Activated CD8-positive, alpha-beta memory T cell treated with anti-CD3 and anti-CD28 coated beads for 36 hours (primary cell): ENCODE measurements around the gene PRR35. TPM values are rescaled to one million over a fixed set of nuclear protein-coding genes. Genes with fewer than 3 reads are reported as not detected.

Experiments
- CTCF ChIA-PET: fragments of 350-600 bp; sonication (Branson Sonifier 250); formaldehyde crosslinking; loops from one replicate; lab custom pipeline; 2021; ENCODE audit warnings: antibody characterized with exemption; lab: Charles Lee
- POLR2A ChIA-PET: fragments of 350-600 bp; sonication (Branson Sonifier 250); formaldehyde crosslinking; loops from one replicate; lab custom pipeline; 2021; ENCODE audit warnings: antibody characterized with exemption; lab: Charles Lee
- total RNA-seq, 2 experiments: library from RNA; stranded (reverse); gene quantifications; one replicate each; pipeline ENCODE4 v1.2.3, GENCODE V29; 2021

The PRR35 gene
- total RNA-seq = not detected

- ChIA-PET POLR2A (no interaction called here), CTCF (no interaction called here)
Measured at GRCh38 chr16:560204-560700, at the start of gene PRR35. Gene PRR35 (plus strand): TSS chr16:560394. CDS start chr16:563295, 2,901 bp downstream.

- CTCF ChIA-PET = interaction anchor here (1.1 kb wide), 1 partner anchor 35 kb away, joined by 7 read pairs; no protein-coding TSS in a partner anchor
- POLR2A ChIA-PET = no interaction called here
Measured at GRCh38 chr16:512802-513201, 47.4 kb upstream of the PRR35 start.

- POLR2A ChIA-PET = no interaction called here
- CTCF ChIA-PET = no interaction called here
Measured at GRCh38 chr16:513950-514349, 46.2 kb upstream of the PRR35 start.

GRCh38 chr16:515175-515938 lies 44.8 kb upstream of the PRR35 start:
- ChIA-PET CTCF (no interaction called here), POLR2A (no interaction called here)

- POLR2A ChIA-PET = no interaction called here
- CTCF ChIA-PET = no interaction called here
Measured at GRCh38 chr16:515939-516226, 44.3 kb upstream of the PRR35 start.

GRCh38 chr16:516301-516700 lies 43.9 kb upstream of the PRR35 start:
- ChIA-PET CTCF (no interaction called here), POLR2A (no interaction called here)

GRCh38 chr16:518858-519257 lies 41.3 kb upstream of the PRR35 start:
- CTCF ChIA-PET = interaction anchor here (0.9 kb wide), 1 partner anchor 64 kb away, joined by 3 read pairs; no protein-coding TSS in a partner anchor

GRCh38 chr16:519425-519824 lies 40.8 kb upstream of the PRR35 start:
- ChIA-PET POLR2A (no interaction called here), CTCF (interaction anchor here (0.9 kb wide), 1 partner anchor 64 kb away, joined by 3 read pairs; no protein-coding TSS in a partner anchor)

More at GRCh38 chr16:518858-519257, 41.3 kb upstream of the PRR35 start:
- POLR2A ChIA-PET = no interaction called here

GRCh38 chr16:519841-520687 lies 40.1 kb upstream of the PRR35 start:
- POLR2A ChIA-PET = no interaction called here

GRCh38 chr16:520847-521246 lies 39.3 kb upstream of the PRR35 start:
- ChIA-PET POLR2A (no interaction called here), CTCF (no interaction called here)

More at GRCh38 chr16:519841-520687, 40.1 kb upstream of the PRR35 start:
- CTCF ChIA-PET = interaction anchor here (0.9 kb wide), 1 partner anchor 65 kb away, joined by 3 read pairs; no protein-coding TSS in a partner anchor

GRCh38 chr16:521381-522210 lies 38.6 kb upstream of the PRR35 start:
- ChIA-PET POLR2A (no interaction called here), CTCF (no interaction called here)

- CTCF ChIA-PET = no interaction called here
Measured at GRCh38 chr16:522320-523096, 37.7 kb upstream of the PRR35 start.

GRCh38 chr16:523097-523741 lies 37.0 kb upstream of the PRR35 start:
- CTCF ChIA-PET = no interaction called here
- POLR2A ChIA-PET = interaction anchor here (1.1 kb wide), 1 partner anchor 66 kb away, joined by 5 read pairs; no protein-coding TSS in a partner anchor

More at GRCh38 chr16:522320-523096, 37.7 kb upstream of the PRR35 start:
- POLR2A ChIA-PET = interaction anchor here (1.1 kb wide), 1 partner anchor 66 kb away, joined by 5 read pairs; no protein-coding TSS in a partner anchor

GRCh38 chr16:524274-525040 lies 35.7 kb upstream of the PRR35 start:
- ChIA-PET CTCF (interaction anchor here (1.0 kb wide), 1 partner anchor 13 kb away, joined by 4 read pairs; no protein-coding TSS in a partner anchor), POLR2A (no interaction called here)

- ChIA-PET CTCF (interaction anchor here (1.0 to 1.3 kb wide), 4 partner anchors 13 to 133 kb away, joined by 3 to 4 read pairs (median 4); partner anchors contain the start of genes DECR2 and RAB11FIP3), POLR2A (interaction anchor here (1.2 kb wide), 1 partner anchor 124 kb away, joined by 3 read pairs; no protein-coding TSS in a partner anchor)
Measured at GRCh38 chr16:525123-525519, 35.1 kb upstream of the PRR35 start.

GRCh38 chr16:525520-526180 lies 34.5 kb upstream of the PRR35 start:
- CTCF ChIA-PET = interaction anchor here (1.0 to 1.3 kb wide), 4 partner anchors 14 to 134 kb away, joined by 3 to 4 read pairs (median 4); partner anchors contain the start of genes DECR2 and RAB11FIP3
- POLR2A ChIA-PET = interaction anchor here (0.7 to 1.2 kb wide), 3 partner anchors 125 to 685 kb away, joined by 3 read pairs; no protein-coding TSS in a partner anchor
